A673 (cell line): ENCODE measurements around the gene HOMER2.

ENCODE experiments used
- CTCF ChIP-seq: fragments of 300-800, 200-600 bp; sonication (generic); conservative IDR thresholded peaks from 2 replicates; pipeline ENCODE4 v1.5.1; 2017; ENCODE audit warnings: low read depth, mild to moderate bottlenecking, antibody characterized with exemption, low read length, moderate library complexity, mixed read lengths
- EZH2 ChIP-seq: fragments of 200-600 bp; sonication (generic); IDR thresholded peaks from 2 replicates; pipeline ENCODE4 v1.6.1; 2017; ENCODE audit warnings: borderline replicate concordance, low read depth, mild to moderate bottlenecking, mixed read lengths, antibody characterized with exemption, low read length; ENCODE audit not compliant: poor library complexity, severe bottlenecking

GRCh38 chr15:82911458-82911857 lies 41.1 kb downstream of the HOMER2 start:
- TF ChIP-seq CTCF = no peak
- no peak for TF ChIP-seq EZH2
